Measurements from ENCODE around the gene KIRREL3. TPM values are rescaled to one million over a fixed set of nuclear protein-coding genes. Genes with fewer than 3 reads are reported as not detected.

The KIRREL3 gene
- total and polyA plus RNA-seq, 9 donors: 0.25 to 5.3 (median 0.48) TPM

DNA sequence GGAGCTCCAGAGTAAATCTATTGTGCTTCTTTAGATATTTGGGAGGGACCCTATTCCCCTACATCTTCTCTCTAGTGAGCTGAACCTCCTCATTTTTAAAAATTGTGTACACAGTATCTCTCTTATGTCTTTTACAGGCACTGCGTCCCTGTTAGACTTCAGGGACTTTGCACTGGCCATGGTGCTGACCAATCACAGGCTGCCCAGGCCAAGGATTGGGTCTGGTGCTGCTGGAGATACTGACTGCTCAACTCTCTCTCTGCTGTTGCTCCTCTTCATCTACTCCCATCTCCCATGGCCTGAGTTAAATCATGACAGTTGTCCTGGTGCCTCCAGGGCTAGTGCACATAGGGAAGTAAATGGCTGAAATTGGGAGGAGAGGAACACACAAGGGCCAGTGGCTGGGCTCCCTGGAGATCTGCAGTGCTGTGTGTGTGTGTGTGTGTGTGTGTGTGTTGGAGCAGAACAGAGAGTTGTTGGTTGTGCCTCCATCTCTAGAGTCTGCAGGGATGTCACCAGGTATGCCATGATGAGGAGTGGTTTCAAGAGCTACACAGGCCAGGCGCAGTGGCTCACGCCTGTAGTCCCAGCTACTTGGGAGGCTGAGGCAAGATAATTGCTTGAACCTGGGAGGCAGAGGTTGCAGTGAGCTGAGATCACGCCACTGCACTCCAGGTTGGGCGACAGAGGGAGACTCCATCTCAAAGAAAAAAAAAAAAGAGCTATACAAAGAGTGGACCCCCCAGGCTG is 489.8 kb downstream of the KIRREL3 start:
- WGBS, 3 donors: 76 to 79% (median 77%) methylated on average over 5 of the region's 5 CpGs
- intact Hi-C loops (cut with DNase I): no loop called here
- TF ChIP-seq EP300 (IDR thresholded peaks at IDR 0.05) (no peak), POLR2A (IDR thresholded peaks at IDR 0.05) (no peak)
- TF ChIP-seq, protein P1, sequence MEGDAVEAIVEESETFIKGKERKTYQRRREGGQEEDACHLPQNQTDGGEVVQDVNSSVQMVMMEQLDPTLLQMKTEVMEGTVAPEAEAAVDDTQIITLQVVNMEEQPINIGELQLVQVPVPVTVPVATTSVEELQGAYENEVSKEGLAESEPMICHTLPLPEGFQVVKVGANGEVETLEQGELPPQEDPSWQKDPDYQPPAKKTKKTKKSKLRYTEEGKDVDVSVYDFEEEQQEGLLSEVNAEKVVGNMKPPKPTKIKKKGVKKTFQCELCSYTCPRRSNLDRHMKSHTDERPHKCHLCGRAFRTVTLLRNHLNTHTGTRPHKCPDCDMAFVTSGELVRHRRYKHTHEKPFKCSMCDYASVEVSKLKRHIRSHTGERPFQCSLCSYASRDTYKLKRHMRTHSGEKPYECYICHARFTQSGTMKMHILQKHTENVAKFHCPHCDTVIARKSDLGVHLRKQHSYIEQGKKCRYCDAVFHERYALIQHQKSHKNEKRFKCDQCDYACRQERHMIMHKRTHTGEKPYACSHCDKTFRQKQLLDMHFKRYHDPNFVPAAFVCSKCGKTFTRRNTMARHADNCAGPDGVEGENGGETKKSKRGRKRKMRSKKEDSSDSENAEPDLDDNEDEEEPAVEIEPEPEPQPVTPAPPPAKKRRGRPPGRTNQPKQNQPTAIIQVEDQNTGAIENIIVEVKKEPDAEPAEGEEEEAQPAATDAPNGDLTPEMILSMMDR (IDR thresholded peaks at IDR 0.05): no peak
- no peaks in the 10 kb centered on the region for H3K27me3 ChIP-seq
- no peaks in the 10 kb centered on the region for H3K9me3 ChIP-seq
- H3K36me3 ChIP-seq: no peaks in the 10 kb centered on the region
- H3K27ac ChIP-seq: no peak overlapping the region
- DNase-seq: no peak
- H3K4me1 ChIP-seq (ENCODE audit: insufficient read depth): no peaks in the 10 kb centered on the region
- H3K4me3 ChIP-seq: no peak overlapping the region

DNA sequence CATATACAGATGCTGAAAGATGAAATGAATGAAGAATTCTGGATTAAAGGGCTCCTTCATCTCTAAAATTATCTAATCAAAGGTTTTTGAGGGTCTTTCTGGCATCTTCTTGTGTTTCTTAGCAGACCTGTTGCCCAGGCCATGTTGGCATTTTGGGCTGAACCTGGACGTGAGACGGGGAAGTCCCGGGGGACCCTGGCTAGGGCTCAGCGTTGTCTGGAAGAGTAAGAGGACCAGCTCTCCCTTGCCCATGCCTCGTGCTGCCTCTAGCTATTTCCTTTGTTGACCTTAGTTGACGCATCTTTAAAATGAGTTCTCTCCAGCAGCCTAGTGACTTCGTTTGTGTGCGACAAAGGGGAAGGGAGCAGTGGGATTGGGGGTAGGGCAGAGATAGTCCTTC is 492.9 kb downstream of the KIRREL3 start:
- intact Hi-C loops (cut with DNase I): no loop called here
- Histone ChIP-seq H3K4me1 (ENCODE audit: insufficient read depth) (no peaks in the 10 kb centered on the region), H3K9me3 (no peaks in the 10 kb centered on the region), H3K4me3 (no peak overlapping the region), H3K36me3 (no peaks in the 10 kb centered on the region), H3K27me3 (no peaks in the 10 kb centered on the region), H3K27ac (no peak overlapping the region)
- 67 to 77% (median 68%) methylated on average over 8 of the region's 8 CpGs for WGBS, 3 donors
- TF ChIP-seq EP300 (IDR thresholded peaks at IDR 0.05) (no peak), POLR2A (IDR thresholded peaks at IDR 0.05) (no peak)
- TF ChIP-seq, protein P1 (IDR thresholded peaks at IDR 0.05): no peak
- DNase-seq: no peak

DNA sequence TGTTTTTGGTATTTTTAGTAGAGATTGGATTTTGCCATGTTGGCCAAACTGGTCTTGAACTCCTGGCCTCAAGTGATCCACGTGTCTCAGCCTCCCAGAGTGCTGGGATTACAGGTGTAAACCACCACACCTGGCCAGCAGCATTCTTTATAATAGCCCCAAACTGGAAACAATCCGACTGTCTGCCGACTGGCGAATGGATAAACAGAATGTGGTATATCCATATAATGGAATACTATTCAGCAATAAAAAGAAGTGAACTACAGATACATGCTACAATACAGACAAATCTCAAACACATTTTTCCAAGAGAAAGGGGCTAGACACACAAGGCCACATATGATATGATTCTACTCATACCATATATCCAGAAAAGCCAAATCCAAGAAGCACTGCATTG is 493.8 kb downstream of the KIRREL3 start:
- Histone ChIP-seq H3K4me1 (ENCODE audit: insufficient read depth) (no peaks in the 10 kb centered on the region), H3K27ac (no peak overlapping the region), H3K9me3 (no peaks in the 10 kb centered on the region), H3K4me3 (no peak overlapping the region), H3K27me3 (no peaks in the 10 kb centered on the region), H3K36me3 (no peaks in the 10 kb centered on the region)
- TF ChIP-seq EP300 (IDR thresholded peaks at IDR 0.05): no peak
- TF ChIP-seq, protein P1 (IDR thresholded peaks at IDR 0.05): no peak
- no peak for TF ChIP-seq POLR2A (IDR thresholded peaks at IDR 0.05)
- intact Hi-C loops (cut with DNase I): no loop called here
- no peak for DNase-seq
- 90 to 93% (median 91%) methylated on average over 4 of the region's 4 CpGs for WGBS, 3 donors

DNA sequence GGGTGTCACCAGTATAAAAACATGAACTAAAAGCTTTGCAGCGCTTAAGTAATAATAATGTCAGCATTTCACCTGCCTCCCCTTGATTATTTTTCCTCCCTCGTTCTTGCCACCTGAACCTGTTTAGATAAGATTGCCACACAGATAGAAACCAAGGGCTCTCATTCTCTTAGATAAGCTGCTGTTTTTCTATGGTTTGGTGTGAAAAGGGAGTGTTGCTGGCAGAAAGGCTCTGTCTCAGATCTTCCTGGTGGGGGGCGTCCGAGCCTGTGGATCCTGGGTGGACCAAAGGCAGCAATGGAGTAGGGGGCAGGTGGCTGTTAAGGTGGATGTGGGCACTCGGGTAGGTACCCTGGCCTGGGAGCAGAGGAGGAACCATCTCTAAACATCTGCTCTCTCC is 497.6 kb downstream of the KIRREL3 start:
- no peaks in the 10 kb centered on the region for H3K27me3 ChIP-seq
- no peak for DNase-seq
- intact Hi-C loops (cut with DNase I): no loop called here
- no peaks in the 10 kb centered on the region for H3K36me3 ChIP-seq
- TF ChIP-seq POLR2A (IDR thresholded peaks at IDR 0.05) (no peak), EP300 (IDR thresholded peaks at IDR 0.05) (no peak)
- TF ChIP-seq, protein P1 (IDR thresholded peaks at IDR 0.05): no peak
- H3K4me3 ChIP-seq: no peak overlapping the region
- WGBS, 3 donors: 25 to 60% (median 41%) methylated on average over 5 of the region's 5 CpGs
- no peak overlapping the region for H3K27ac ChIP-seq
- no peaks in the 10 kb centered on the region for H3K9me3 ChIP-seq
- H3K4me1 ChIP-seq (ENCODE audit: insufficient read depth): no peaks in the 10 kb centered on the region

All from ovary (tissue), 9 donors.